Fibroblast of lung (primary cell): ENCODE measurements around the gene ANKRD6.

ENCODE experiments used
- EZH2 ChIP-seq: IDR thresholded peaks from 2 replicates; pipeline ENCODE4 v1.5.1; 2012; ENCODE audit warnings: low read length, control low read depth, mild to moderate bottlenecking; ENCODE audit errors: missing control alignments
- TF ChIP-seq, protein P1 (sequence below), 2 donors: IDR thresholded peaks in 1 of 2; conservative IDR thresholded peaks in 1 of 2; 1 replicate in 1 of 2; 2 replicates in 1 of 2; pipeline ENCODE4 v1.5.1; 2011 to 2012; ENCODE audit warnings: low read length in 2 of 2, control low read depth in 1 of 2, inconsistent platforms in 1 of 2, low read depth in 1 of 2, mild to moderate bottlenecking in 1 of 2

DNA sequence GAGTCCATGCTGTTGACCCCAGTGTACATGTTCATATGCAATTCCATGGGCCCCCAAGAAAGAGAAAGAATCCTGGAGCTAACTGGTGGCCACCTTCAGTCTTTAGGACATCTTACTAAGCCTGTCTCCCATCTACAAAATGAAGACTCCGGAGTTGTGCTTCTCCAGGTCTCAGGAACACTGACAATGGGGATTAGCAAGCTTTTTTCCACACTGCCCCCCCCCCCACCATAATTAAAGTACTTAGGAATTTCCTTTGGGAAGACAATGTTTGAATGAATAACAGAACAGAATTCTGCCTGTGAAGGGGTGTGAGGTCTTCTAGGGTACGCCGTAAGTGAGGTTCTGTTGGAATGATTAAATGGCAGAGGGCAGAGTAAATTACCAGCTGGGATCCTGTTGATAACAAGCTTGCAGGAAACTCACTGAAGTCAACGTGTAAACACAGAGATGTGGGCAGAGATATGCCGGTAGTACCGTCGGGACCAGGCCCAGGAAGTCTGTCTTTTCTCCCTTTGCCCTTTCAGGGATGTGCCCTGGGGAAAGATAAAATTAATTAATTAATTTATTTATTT, 63.1 kb downstream of the ANKRD6 start:
- TF ChIP-seq, protein P1, sequence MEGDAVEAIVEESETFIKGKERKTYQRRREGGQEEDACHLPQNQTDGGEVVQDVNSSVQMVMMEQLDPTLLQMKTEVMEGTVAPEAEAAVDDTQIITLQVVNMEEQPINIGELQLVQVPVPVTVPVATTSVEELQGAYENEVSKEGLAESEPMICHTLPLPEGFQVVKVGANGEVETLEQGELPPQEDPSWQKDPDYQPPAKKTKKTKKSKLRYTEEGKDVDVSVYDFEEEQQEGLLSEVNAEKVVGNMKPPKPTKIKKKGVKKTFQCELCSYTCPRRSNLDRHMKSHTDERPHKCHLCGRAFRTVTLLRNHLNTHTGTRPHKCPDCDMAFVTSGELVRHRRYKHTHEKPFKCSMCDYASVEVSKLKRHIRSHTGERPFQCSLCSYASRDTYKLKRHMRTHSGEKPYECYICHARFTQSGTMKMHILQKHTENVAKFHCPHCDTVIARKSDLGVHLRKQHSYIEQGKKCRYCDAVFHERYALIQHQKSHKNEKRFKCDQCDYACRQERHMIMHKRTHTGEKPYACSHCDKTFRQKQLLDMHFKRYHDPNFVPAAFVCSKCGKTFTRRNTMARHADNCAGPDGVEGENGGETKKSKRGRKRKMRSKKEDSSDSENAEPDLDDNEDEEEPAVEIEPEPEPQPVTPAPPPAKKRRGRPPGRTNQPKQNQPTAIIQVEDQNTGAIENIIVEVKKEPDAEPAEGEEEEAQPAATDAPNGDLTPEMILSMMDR (conservative IDR thresholded peaks at IDR 0.05 in 1 of 2, IDR thresholded peaks at IDR 0.05 in 1 of 2; ENCODE audit: low read depth in 1 of 2, low read length in 2 of 2) = no peak
- no peak for TF ChIP-seq EZH2
